GM12865 (cell line): ENCODE results near the gene MOV10.

ENCODE experiments used
- DNase-seq: peaks from one replicate; pipeline ENCODE4 v3.0.0; 2010; ENCODE audit warnings: low read depth
- H3K4me3 ChIP-seq: 2 replicates; pipeline ENCODE4 v1.5.1; 2011; ENCODE audit warnings: mild to moderate bottlenecking, low read depth, low read length, control low read depth
- CTCF ChIP-seq: IDR thresholded peaks from 2 replicates; pipeline ENCODE4 v1.5.1; 2011; ENCODE audit warnings: low read length, control low read depth, low read depth, inconsistent platforms; ENCODE audit not compliant: insufficient read depth; ENCODE audit errors: missing control alignments

MOV10 gene

GRCh38 chr1:112743174-112744008, 68.9 kb downstream of the MOV10 start:
- TF ChIP-seq CTCF, result no peak
- no peak overlapping the region for H3K4me3 ChIP-seq
- no peak for DNase-seq

- H3K4me3 ChIP-seq, result no peak overlapping the region
- no peak for TF ChIP-seq CTCF
- DNase-seq, result no peak
Measured at GRCh38 chr1:112744009-112744578, 69.6 kb downstream of the MOV10 start.

GRCh38 chr1:112748396-112748795, 73.9 kb downstream of the MOV10 start:
- TF ChIP-seq CTCF, result no peak
- DNase-seq, result no peak
- no peak overlapping the region for H3K4me3 ChIP-seq
